Measurements from ENCODE around the gene KCNH4.
A peak's percentile ranks its signal among the peaks of the same experiment; 100 is the strongest.

The KCNH4 gene

DNA sequence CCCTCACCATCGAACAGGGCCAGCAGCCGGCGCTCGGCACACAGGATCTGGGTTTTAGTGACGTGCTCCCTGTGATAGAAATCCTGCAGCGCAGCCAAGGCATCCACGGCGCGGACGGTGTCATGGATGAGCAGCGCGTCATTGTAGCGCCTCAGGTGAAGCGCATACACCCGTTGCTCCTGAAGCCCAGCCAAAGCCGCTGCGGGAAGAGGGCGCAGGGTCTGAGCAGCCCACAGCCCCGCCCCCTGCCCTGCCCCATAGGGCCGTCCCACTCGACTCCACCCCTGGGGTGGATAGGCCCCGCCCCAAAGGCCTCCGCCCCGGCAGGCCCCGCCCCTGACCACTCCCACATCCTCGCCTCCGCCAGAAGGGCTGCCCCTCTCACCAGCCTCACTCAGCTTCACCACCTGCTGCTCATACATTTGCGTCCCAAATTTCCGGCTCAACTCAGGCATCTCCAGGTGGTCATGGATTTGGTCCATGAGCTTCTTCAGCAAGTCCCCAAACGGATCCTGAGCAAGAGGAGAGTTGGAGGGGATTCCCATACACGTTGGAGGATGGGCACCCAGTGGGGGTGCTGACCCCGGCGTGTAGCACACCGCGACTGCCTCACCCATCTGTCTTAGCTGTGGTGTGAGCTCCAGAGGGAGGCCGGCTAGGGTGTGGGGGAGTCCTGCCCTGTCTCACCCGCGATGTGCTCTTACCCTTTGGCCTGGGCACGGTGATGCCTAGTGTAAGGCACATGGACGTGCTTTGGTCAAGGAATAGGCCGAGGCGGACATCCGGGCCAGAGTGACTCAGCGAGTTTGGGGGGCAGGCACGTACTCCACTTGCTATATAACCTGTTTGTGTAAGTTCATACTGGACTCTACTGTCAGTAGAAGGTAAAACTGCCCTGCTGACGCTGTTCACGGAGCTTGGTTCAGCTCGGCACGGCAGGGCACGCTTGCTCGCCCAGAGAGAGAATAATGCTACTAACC lies 73.1 kb downstream of the KCNH4 start:
- no peak overlapping the region for H3K9ac ChIP-seq (ENCODE audit: insufficient read length, low read depth)
- peaks cover 11% of the 10 kb centered on the region for H3K4me1 ChIP-seq (ENCODE audit: insufficient read depth, insufficient read length)
- peak; percentile 81 for DNase-seq (ENCODE audit: low read depth, low spot score)
- TF ChIP-seq YY1 (IDR thresholded peaks at IDR 0.05; ENCODE audit: insufficient read depth, insufficient read length) (no peak), ZNF274 (IDR thresholded peaks at IDR 0.05; ENCODE audit: low read depth, low read length) (no peak), SUZ12 (IDR thresholded peaks at IDR 0.05; ENCODE audit: extremely low read depth, insufficient read depth, insufficient read length) (no peak)
- peaks cover 5% of the 10 kb centered on the region for H3K36me3 ChIP-seq (ENCODE audit: insufficient read depth, insufficient read length, low read length)
- peak overlapping the region; percentile 24 for H3K4me3 ChIP-seq (ENCODE audit: insufficient read length, low read depth)
- no peaks in the 10 kb centered on the region for H3K9me3 ChIP-seq (ENCODE audit: insufficient read depth, low read length)
- H3K27me3 ChIP-seq (ENCODE audit: insufficient read depth, insufficient read length): no peaks in the 10 kb centered on the region

DNA sequence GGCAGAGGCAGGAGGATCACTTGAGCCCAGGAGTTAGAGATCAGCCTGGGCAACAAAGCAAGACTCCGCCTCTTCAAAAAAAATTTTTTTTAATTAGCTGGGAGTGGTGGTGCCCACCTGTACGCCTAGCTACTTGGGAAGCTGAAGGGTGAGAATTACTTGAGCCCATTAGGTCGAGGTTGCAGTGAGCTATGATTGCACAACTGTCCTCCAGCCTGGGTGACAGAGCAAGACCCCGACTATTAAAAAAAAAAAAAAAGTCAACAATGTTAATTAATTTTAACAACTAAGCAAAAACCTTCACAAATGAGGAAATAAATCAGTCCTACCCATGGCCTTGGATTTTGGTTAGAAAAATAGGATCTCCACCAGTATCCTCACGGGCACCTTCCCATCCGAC lies 73.8 kb downstream of the KCNH4 start:
- no peaks in the 10 kb centered on the region for H3K9me3 ChIP-seq (ENCODE audit: insufficient read depth, low read length)
- no peak for DNase-seq (ENCODE audit: low read depth, low spot score)
- H3K27me3 ChIP-seq (ENCODE audit: insufficient read depth, insufficient read length): no peaks in the 10 kb centered on the region
- H3K4me3 ChIP-seq (ENCODE audit: insufficient read length, low read depth): peak overlapping the region; percentile 24
- no peak overlapping the region for H3K9ac ChIP-seq (ENCODE audit: insufficient read length, low read depth)
- no peak for TF ChIP-seq ZNF274 (IDR thresholded peaks at IDR 0.05; ENCODE audit: low read depth, low read length)
- TF ChIP-seq YY1 (IDR thresholded peaks at IDR 0.05; ENCODE audit: insufficient read depth, insufficient read length): no peak
- no peak for TF ChIP-seq SUZ12 (IDR thresholded peaks at IDR 0.05; ENCODE audit: extremely low read depth, insufficient read depth, insufficient read length)
- H3K4me1 ChIP-seq (ENCODE audit: insufficient read depth, insufficient read length): peaks cover 11% of the 10 kb centered on the region
- H3K36me3 ChIP-seq (ENCODE audit: insufficient read depth, insufficient read length, low read length): no peaks in the 10 kb centered on the region

Data from NT2/D1 (cell line).